Epithelial cell of proximal tubule (primary cell): Measurements from ENCODE around the gene CDC123. TPM values are rescaled to one million over a fixed set of nuclear protein-coding genes. Genes with fewer than 3 reads are reported as not detected.
A peak's percentile ranks its signal among the peaks of the same experiment; 100 is the strongest.
"Not testable (repeated sequence)": the region's sequence is repeated elsewhere in the genome, so short reads cannot be mapped to it uniquely, and the experiment has no call there.

Experiments
- DNase-seq: peaks from one replicate; pipeline ENCODE4 v3.0.0-alpha.2; 2011; ENCODE audit warnings: low read depth
- H3K4me3 ChIP-seq: 2 replicates; pipeline ENCODE4 v1.5.1; 2011; ENCODE audit warnings: low read depth, mild to moderate bottlenecking, low read length
- total RNA-seq: library from RNA; depleted of rRNA; stranded (reverse); fragments of >200 nt; gene quantifications from 2 replicates; pipeline ENCODE4 v1.2.3, GENCODE V29; 2015
- TF ChIP-seq, protein P1 (sequence below): conservative IDR thresholded peaks from 2 replicates; pipeline ENCODE4 v1.5.1; 2012; ENCODE audit warnings: low read depth, mild to moderate bottlenecking, low read length

CDC123 gene
- total RNA-seq, 1 donor from 2014 or later: 96.5 TPM

DNA sequence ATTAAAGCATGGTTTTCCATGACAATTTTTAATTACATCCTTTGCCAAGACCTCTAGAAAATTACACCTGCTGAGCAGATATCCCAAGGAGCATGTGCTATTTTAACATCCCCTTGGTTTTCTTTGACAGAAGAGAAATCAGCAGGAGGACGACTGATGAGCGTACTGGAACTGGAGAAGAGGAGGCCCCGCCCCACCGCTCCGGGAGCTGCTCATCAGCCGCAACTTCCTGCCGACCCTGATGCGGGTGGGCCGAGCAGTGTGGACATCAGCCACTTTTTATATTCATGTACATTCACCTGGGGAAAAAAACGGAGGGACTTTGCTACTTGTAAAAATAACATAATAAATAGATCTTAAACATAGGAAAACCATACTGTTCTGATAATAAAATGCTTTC, 54.2 kb downstream of the CDC123 start:
- TF ChIP-seq, protein P1, sequence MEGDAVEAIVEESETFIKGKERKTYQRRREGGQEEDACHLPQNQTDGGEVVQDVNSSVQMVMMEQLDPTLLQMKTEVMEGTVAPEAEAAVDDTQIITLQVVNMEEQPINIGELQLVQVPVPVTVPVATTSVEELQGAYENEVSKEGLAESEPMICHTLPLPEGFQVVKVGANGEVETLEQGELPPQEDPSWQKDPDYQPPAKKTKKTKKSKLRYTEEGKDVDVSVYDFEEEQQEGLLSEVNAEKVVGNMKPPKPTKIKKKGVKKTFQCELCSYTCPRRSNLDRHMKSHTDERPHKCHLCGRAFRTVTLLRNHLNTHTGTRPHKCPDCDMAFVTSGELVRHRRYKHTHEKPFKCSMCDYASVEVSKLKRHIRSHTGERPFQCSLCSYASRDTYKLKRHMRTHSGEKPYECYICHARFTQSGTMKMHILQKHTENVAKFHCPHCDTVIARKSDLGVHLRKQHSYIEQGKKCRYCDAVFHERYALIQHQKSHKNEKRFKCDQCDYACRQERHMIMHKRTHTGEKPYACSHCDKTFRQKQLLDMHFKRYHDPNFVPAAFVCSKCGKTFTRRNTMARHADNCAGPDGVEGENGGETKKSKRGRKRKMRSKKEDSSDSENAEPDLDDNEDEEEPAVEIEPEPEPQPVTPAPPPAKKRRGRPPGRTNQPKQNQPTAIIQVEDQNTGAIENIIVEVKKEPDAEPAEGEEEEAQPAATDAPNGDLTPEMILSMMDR: no peak
- no peak overlapping the region for H3K4me3 ChIP-seq
- DNase-seq: no peak

DNA sequence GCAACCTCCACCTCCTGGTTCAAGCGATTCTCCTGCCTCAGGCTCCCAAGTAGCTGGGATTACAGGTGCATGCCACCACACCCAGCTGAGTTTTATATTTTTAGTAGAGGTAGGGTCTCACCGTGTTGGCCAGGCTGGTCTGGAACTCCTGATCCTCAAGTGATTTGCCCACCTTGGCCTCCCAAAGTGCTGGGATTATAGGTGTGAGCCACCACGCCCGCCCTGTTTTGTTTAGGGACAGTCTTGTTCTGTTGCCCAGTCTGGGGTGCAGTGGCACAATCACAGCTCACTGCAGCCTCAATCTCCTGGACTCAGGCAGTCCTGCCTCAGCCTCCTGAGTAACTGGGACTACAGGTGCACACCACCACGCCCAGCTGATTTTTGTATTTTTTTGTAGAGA, 54.7 kb downstream of the CDC123 start:
- DNase-seq, H3K4me3 ChIP-seq: not testable (repeated sequence)

DNA sequence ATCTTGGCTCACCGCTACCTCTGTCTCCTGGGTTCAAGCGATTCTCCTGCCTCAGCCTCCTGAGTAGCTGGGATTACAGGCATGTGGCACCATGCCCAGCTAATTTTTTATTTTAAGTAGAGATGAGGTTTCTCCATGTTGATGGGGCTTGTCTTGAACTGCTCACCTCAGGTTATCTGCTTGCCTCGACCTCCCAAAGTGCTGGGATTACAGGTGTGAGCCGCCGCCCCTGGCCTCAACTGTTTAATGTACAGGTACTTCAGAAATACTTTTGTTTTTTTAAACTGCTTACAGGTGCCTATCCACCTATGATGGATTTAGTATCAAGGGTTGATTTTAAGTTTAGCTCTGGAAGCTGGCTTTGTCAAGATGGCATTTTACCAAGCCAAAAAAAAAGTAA, 55.6 kb downstream of the CDC123 start:
- TF ChIP-seq, protein P1: no peak
- H3K4me3 ChIP-seq: no peak overlapping the region
- no peak for DNase-seq

GRCh38 chr10:12252882-12253546, 57.0 kb downstream of the CDC123 start:
- no peak overlapping the region for H3K4me3 ChIP-seq
- TF ChIP-seq, protein P1: peak; percentile 42
- DNase-seq: no peak

- H3K4me3 ChIP-seq: no peak overlapping the region
- no peak for DNase-seq
- TF ChIP-seq, protein P1: no peak
These were observed 59.1 kb downstream of the CDC123 start for GRCh38 chr10:12255048-12255447.

GRCh38 chr10:12259988-12260387, 64.0 kb downstream of the CDC123 start:
- H3K4me3 ChIP-seq: no peak overlapping the region
- TF ChIP-seq, protein P1: no peak
- no peak for DNase-seq

DNA sequence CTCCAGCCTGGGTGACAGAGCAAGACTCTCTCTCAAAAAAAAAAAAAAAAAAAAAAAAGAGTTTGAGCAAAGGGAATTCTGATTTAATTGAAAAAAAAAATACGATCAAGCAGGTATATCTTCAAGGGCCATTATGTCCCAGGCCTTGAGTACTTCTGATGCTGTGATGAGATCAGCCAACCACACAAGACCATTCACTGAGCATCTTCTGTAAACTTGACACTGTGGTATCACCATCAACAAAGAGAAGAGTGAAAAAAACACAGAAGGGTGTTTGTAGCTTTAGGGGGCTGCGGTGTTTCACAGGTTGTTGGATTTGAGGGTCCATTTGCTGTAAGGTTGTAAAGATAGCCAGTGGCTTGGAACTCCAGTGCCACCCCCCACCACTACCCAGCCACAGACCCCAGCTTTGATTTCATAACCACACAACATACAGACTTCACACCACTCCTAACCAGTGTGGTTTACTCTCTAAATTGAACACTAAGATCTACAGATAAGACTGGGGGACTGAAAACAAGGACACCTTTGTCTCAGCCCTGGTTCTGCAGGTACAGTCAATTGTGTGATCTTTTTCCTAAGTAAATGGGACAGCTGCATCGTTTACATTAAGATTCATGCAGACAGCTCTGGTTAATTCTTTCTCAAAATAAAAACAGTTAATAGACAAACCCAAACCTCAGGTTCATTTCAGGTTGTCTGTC, 66.4 kb downstream of the CDC123 start:
- H3K4me3 ChIP-seq: no peak overlapping the region
- TF ChIP-seq, protein P1: no peak
- DNase-seq: no peak
